ENCODE data around the gene COL4A3.

DNA sequence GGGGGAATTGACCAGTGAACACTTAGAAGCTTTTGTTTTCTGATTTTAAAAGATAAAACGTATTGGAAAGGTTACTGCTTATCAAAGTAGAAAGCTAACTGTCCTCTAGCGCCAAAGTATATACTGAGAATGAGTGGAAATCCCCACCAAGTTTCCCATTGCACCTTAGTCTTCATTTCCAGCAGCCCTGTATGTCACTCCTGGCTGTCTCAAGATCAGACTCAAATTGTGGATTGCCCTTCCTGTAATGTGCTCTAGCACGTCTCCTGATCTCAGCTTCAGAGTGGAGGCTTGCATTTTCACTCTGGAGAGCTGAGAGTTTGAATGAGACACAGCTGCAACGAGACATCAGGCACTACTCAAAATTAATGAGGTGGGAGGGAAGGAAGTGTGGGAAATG lies 187.2 kb downstream of the COL4A3 start:
- TF ChIP-seq EZH2 (IDR thresholded peaks at IDR 0.05; ENCODE audit: insufficient read depth, poor library complexity, severe bottlenecking) = no peak
- TF ChIP-seq EZH2phosphoT487 (IDR thresholded peaks at IDR 0.05; ENCODE audit: insufficient read depth, low read depth) = no peak
